Right lobe of liver (tissue), 6 donors: ENCODE data around the gene NHSL2. TPM values are rescaled to one million over a fixed set of nuclear protein-coding genes. Genes with fewer than 3 reads are reported as not detected.

ENCODE experiments used
- ATAC-seq, 4 donors: fragments of 200-7000 bp; cut with Tn5 transposase; one replicate each; pipeline ENCODE4 v1.9.1; 2020; ENCODE audit warnings: mild to moderate bottlenecking in 4 of 4, moderate library complexity in 4 of 4
- DNase-seq, 3 donors: peaks; one replicate each; pipeline ENCODE4 v3.0.0-alpha.2; 2020
- H3K27ac ChIP-seq, 3 donors: fragments of 200-600 bp; one replicate each; pipeline ENCODE4 v1.8.0; 2022
- H3K27me3 ChIP-seq, 2 donors: fragments of 200-600 bp; one replicate each; pipeline ENCODE4 v1.8.0; 2022
- H3K36me3 ChIP-seq, 4 donors: fragments of 200-600 bp; sonication (generic) in 1 of 4; one replicate each; pipeline versions ENCODE4 v1.5.1 to v1.8.0; 2017 to 2022; ENCODE audit warnings: control low read depth in 1 of 4
- H3K4me1 ChIP-seq, 4 donors: fragments of 200-600 bp; sonication (generic) in 1 of 4; one replicate each; pipeline versions ENCODE4 v1.5.1 to v1.8.0; 2017 to 2022; ENCODE audit warnings: control low read depth in 1 of 4
- H3K4me3 ChIP-seq, 3 donors: fragments of 200-600 bp; one replicate each; pipeline ENCODE4 v1.8.0; 2022
- H3K9me3 ChIP-seq, 4 donors: fragments of 200-600 bp; sonication (generic) in 1 of 4; one replicate each; pipeline versions ENCODE4 v1.5.1 to v1.8.0; 2017 to 2022; ENCODE audit warnings: control low read depth in 1 of 4
- POLR2A ChIP-seq: fragments of 450-650 bp; IDR thresholded peaks from one replicate; pipeline ENCODE4 v1.6.1; 2017; ENCODE audit warnings: antibody characterized with exemption, mild to moderate bottlenecking
- WGBS: methylation state at CpG from one replicate; pipeline ENCODE4 v1.1.6; 2018; ENCODE audit warnings: low coverage, low lambda C conversion rate; ENCODE audit not compliant: insufficient coverage; ENCODE audit errors: missing lambda C conversion rate; 5-methylcytosine and 5-hydroxymethylcytosine counted together
- intact Hi-C, 2 donors: fragments of 100-400 bp; cut with DNase I; formaldehyde crosslinking; loops; one replicate each; pipeline versions ENCODE4 v1.11.2 to v1.14.1; 2022
- total RNA-seq, 6 experiments: library from RNA; depleted of rRNA in 2 of 6; stranded (reverse); fragments of >200 nt in 2 of 6; fragmentation: NEBNext Ultra II Directional in 3 of 6; extraction: Animal tissue kit (Norgen Biotek cat#: 25700) in 3 of 6; gene quantifications; one replicate each; pipeline versions ENCODE4 v1.1.0 to v1.2.4, GENCODE V29; 2016 to 2023
- TF ChIP-seq, protein P1 (sequence below), 4 donors: fragments of 200-600 bp in 3 of 4; fragments of 450-650 bp in 1 of 4; IDR thresholded peaks; one replicate each; pipeline versions ENCODE4 v1.5.1 to v1.8.0; 2016 to 2022; ENCODE audit warnings: antibody characterized with exemption in 4 of 4, mild to moderate bottlenecking in 2 of 4
- donor health status: DM: no; HTN: yes; CAD: no.
- donor health status: DM: no; HTN: no; CAD: no.
- donor health status: DM: no; HTN: no; CAD: no.
- donor health status: DM: no; HTN: yes; CAD: no.
- donor health status: DM: no; HTN: yes; CAD: no.

NHSL2 gene
- total RNA-seq, 6 experiments from 2014 or later = 0.81 to 2.1 (median 1.3) TPM

DNA sequence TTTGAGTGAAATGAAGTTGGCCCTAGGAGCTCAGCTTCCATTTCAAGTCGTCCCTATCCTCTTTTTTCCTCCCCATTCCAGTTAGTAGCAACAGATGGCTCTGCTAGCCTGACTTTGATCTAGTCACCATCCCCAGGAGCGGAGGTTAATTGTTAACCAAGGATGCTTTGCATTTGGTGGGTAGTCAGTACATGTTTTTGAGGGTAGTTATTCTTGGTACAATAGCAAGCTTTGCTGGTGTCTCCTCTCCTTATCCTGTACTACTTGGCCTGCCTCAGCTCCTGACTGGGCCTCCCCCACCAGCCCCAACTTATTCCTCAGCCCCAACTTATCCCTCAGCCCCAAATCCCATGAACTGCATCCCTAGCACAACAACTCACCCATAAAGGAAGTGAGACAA is 235.9 kb downstream of the NHSL2 start:
- DNase-seq = no peak

DNA sequence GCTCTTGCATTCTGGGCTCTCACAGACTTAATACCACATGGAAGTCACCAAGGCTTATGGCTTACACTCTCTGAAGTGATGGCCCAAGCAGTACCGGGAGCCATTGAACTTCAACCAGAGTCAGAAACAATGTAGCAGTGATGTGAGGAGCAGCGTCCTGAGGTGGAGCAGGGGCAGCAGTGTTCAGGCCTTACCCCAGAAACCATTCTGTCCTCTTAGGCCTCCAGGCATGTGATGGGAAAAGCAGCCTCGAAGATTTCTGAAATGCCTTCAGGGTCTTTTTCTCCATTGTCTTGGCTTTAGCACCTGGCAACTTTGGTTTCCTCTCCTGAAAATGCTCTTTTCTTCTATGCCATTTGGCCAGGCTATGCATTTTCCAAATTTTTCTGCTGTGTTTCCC is 248.1 kb downstream of the NHSL2 start:
- no peaks in the 10 kb centered on the region for H3K4me1 ChIP-seq
- TF ChIP-seq, protein P1, sequence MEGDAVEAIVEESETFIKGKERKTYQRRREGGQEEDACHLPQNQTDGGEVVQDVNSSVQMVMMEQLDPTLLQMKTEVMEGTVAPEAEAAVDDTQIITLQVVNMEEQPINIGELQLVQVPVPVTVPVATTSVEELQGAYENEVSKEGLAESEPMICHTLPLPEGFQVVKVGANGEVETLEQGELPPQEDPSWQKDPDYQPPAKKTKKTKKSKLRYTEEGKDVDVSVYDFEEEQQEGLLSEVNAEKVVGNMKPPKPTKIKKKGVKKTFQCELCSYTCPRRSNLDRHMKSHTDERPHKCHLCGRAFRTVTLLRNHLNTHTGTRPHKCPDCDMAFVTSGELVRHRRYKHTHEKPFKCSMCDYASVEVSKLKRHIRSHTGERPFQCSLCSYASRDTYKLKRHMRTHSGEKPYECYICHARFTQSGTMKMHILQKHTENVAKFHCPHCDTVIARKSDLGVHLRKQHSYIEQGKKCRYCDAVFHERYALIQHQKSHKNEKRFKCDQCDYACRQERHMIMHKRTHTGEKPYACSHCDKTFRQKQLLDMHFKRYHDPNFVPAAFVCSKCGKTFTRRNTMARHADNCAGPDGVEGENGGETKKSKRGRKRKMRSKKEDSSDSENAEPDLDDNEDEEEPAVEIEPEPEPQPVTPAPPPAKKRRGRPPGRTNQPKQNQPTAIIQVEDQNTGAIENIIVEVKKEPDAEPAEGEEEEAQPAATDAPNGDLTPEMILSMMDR (IDR thresholded peaks at IDR 0.05) = no peak
- no peak for DNase-seq
- intact Hi-C loops = no loop called here
- H3K27ac ChIP-seq = no peak overlapping the region
- H3K4me3 ChIP-seq = no peak overlapping the region
- no peaks in the 10 kb centered on the region for H3K9me3 ChIP-seq
- ATAC-seq = no peak
- H3K27me3 ChIP-seq = no peaks in the 10 kb centered on the region
- WGBS = no CpG with 5 or more reads among the region's 3 CpGs
- H3K36me3 ChIP-seq = no peaks in the 10 kb centered on the region

More for the DNA sequence above, 235.9 kb downstream of the NHSL2 start:
- no peak for ATAC-seq
- H3K9me3 ChIP-seq = no peaks in the 10 kb centered on the region
- no peak overlapping the region for H3K27ac ChIP-seq
- H3K27me3 ChIP-seq = peaks cover 0 to 3% of the 10 kb centered on the region in 2 donors
- WGBS = 69% methylated on average over 2 of the region's 2 CpGs
- intact Hi-C loops = no loop called here
- H3K4me3 ChIP-seq = no peak overlapping the region
- TF ChIP-seq, protein P1 (IDR thresholded peaks at IDR 0.05) = no peak
- no peak for TF ChIP-seq POLR2A
- H3K36me3 ChIP-seq = no peaks in the 10 kb centered on the region
- no peaks in the 10 kb centered on the region for H3K4me1 ChIP-seq

DNA sequence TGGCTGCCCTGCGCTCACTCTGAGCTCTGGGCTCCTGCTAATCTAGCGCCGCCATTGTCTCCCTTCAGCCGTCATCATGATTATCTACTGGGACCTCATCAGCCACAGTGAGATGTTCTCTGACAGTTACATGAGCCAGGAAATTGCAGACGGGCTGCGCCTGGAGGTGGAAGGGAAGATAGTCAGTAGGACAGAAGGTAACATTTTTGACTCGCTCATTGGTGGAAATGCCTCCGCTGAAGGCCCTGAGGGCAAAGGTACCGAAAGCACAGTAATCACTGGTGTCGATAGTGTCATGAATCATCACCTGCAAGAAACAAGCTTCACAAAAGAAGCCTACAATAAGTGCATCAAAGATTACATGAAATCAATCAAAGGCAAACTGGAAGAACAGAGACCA is 249.1 kb downstream of the NHSL2 start:
- Histone ChIP-seq H3K4me3 (no peak overlapping the region), H3K4me1 (no peaks in the 10 kb centered on the region), H3K27me3 (no peaks in the 10 kb centered on the region), H3K36me3 (no peaks in the 10 kb centered on the region), H3K9me3 (no peaks in the 10 kb centered on the region), H3K27ac (no peak overlapping the region)
- no peak for TF ChIP-seq POLR2A
- TF ChIP-seq, protein P1 (IDR thresholded peaks at IDR 0.05) = no peak
- DNase-seq (no peak), ATAC-seq (no peak)
- intact Hi-C loops = no loop called here
- 62% methylated on average over 10 of the region's 10 CpGs for WGBS

DNA sequence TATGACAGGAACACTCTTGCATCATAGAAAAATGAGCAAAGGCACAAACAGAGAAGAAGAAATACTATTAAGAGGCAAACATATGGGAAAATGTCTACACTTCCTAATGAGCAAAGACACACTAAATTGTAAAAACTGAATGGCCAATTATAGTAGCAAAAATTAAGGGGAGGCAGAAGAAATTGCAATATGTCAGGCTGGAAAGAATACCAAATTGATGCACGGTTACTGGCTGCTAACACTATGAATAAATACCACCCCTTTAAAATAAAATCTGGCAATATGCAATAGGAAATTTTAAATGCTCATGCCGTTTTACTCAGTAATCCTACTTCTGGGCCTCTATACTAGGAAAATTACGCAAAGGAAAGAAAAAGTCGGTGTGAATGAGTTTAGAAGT is 254.9 kb downstream of the NHSL2 start:
- 58% methylated on average over 4 of the region's 4 CpGs for WGBS
- Histone ChIP-seq H3K36me3 (no peaks in the 10 kb centered on the region), H3K27ac (no peak overlapping the region), H3K27me3 (no peaks in the 10 kb centered on the region), H3K4me1 (no peaks in the 10 kb centered on the region), H3K9me3 (no peaks in the 10 kb centered on the region), H3K4me3 (no peak overlapping the region)
- no peak for DNase-seq
- no peak for ATAC-seq
- TF ChIP-seq, protein P1 (IDR thresholded peaks at IDR 0.05) = no peak
- no peak for TF ChIP-seq POLR2A
- intact Hi-C loops = no loop called here
